Skin epidermis (tissue), 12 donors: Measurements from ENCODE around the gene PARP4.
"Not testable (repeated sequence)": the region's sequence is repeated elsewhere in the genome, so short reads cannot be mapped to it uniquely, and the experiment has no call there.

Experiments
- H3K27ac ChIP-seq, 21 experiments: fragments of 200-600 bp; sonication (generic) in 11 of 21; one replicate each; pipeline ENCODE4 v1.5.0; 2020; ENCODE audit warnings: mild to moderate bottlenecking in 3 of 21, inconsistent platforms in 2 of 21, moderate library complexity in 2 of 21
- H3K4me3 ChIP-seq, 7 experiments: fragments of 200-600 bp; sonication (generic) in 2 of 7; one replicate each; pipeline ENCODE4 v1.5.0; 2020; ENCODE audit warnings: inconsistent platforms in 2 of 7, mild to moderate bottlenecking in 2 of 7, moderate library complexity in 1 of 7

The PARP4 gene

DNA sequence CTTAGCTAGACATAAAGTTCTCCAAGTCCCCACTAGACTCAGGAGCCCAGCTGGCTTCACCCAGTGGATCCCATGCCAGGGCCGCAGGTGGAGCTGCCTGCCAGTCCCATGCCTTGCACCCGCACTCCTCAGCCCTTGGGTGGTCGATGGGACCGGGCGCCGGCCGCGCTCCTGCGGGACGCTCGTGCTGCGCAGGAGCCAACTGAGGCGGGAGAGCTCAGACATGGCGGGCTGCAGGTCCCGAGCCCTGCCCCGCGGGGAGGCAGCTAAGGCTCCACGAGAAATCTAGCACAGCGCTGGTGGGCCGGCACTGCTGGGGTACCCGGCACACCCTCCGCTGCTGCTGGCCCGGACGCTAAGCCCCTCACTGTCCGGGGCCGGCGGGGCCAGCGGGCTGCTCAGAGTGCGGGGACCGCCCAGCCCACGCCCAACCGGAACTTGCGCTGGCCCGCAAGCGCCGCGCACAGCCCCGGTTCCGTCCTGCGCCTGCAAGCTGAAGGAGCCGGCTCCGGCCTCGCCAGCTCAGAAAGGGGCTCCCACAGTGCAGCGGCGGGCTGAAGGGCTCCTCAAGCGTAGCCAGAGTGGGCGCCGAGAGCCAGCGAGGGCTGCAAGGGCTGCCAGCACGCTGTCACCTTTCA, 5.8 kb downstream of the PARP4 start:
- no peak overlapping the region for H3K27ac ChIP-seq
- H3K4me3 ChIP-seq: no peak overlapping the region

DNA sequence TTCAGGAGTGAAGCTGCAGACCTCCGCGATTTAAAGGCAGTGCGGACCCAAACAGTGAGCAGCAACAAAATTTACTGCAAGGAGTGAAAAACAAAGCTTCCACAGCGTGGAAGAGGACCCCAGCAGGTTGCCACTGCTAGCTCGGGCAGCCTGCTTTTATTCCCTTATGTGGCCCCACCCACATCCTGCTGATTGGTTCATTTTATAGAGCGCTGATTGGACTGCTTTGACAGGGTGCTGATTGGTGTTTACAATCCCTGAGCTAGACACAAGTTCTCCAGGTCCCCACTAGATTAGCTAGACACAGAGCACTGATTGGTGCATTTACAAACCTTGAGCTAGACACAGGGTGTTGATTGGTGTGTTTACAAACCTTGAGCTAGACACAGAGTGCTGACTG, 6.3 kb downstream of the PARP4 start:
- H3K4me3 ChIP-seq, H3K27ac ChIP-seq: not testable (repeated sequence)

DNA sequence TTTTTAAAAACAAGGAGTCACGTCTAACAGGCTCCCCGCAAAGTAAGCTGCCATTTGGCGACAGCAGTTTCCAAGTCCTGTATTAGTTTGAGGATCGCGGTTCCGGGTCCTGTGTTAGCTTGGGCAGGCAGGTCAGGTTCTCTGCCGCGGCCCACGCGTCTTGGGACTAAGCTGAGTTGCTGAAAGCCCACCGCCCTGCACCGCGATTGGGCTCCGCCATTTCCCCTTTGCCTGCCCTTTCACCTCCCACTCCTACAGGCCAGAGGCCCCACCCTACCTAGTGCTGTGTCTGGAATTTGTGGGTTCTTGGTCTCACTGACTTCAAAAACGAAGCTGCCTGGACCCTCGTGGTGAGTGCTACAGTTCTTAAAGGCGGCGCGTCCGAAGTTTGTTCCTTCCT, 6.8 kb downstream of the PARP4 start:
- H3K27ac ChIP-seq: no peak overlapping the region

DNA sequence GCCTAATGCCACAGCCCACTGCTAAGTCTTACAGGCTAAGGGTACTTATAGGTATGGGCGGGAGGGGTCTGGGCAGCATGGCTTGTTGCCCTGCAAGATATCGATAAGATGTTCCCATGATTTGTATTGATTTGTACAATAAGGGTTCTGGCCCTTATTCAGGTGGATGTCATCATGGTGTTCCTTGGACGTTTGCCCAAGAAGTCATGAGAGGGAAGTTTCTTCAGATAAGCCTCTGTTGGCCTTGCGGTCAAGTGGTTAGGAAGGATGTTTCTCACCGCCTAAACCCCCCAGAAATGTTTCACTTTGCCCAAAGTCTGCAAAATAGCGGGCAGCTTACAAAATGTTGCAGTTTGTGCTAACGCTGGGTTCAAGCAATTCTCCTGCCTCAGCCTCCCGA, 7.3 kb downstream of the PARP4 start:
- Histone ChIP-seq H3K4me3 (no peak overlapping the region), H3K27ac (no peak overlapping the region)

More for the DNA sequence above, 6.8 kb downstream of the PARP4 start:
- no peak overlapping the region for H3K4me3 ChIP-seq

DNA sequence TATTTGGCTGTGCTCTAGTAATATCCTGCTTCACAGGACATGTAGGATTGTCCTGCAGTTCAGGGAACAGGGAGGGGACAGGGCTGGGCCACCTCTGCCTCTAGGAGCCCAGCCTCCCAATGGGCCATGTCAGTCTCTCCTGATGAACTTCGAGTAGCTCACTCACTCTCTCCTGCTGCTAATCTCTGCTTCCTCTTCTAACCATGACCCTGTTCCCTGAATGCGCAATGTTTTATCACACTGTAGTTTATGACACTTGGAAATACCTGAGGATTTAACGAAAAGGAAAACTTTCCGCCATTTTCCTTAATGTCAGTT, 9.2 kb downstream of the PARP4 start:
- Histone ChIP-seq H3K4me3 (no peak overlapping the region), H3K27ac (peak overlapping the region in 1 of 21 experiments; percentile 13)

DNA sequence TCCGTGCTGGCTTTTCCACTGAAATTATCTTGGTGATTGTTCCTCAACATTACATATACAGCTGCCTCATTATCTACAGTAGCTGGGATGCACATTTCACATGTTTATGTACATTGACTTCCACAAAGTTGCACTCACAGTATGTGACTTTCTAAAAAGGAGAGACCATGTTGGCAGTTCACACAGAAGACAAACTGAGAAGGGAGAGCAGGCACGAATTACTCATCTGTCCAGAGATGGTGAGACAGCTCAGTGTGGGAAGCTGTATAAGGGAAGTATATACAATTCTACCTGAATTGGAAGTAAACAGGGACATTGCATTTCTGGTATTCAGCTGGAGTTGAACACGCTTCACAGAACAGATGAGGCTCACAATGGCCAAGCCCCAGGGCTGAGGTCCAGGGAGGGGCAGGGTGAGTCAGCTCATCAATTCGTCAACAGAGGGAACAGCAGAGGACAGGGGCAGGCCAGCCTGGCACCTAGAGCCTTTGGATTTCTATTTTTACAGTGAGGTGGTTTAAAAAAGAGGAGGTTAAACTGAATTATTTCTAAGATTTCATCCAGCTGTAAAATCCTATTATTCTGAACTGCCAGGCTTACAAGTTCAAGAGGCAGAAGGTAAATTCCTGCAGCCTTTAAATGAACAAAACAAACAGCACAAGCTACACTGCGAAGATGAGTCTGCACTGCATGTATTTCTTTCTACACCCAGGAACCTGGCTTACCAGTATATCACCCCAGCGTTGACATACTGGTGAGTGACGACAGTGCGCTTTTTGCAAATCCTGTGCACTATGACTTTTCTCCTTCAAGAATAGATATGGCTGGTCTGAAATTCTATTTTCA, 9.8 kb downstream of the PARP4 start:
- no peak overlapping the region for H3K4me3 ChIP-seq
- H3K27ac ChIP-seq: peak overlapping the region in 5 of 21 experiments; percentile 6 to 48 (median 13)

DNA sequence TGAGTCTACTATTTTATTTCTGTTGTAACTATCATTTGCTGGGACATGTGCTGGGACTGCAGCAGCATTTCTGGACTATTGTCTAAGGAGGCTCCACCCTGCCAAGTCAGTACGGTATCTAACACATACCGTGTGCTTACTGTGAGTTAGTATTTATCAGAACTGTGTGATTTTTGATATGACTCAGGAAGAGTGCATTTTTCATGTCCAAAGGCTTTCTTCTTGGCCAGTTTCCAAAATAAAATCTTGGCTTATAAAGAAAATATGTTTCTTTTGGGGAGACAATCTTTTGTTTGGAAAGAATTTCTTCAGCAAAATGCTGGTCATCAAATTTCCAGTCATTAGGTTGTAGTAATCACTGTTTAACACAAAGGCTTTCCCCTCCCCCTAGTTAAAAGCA, 11.6 kb downstream of the PARP4 start:
- no peak overlapping the region for H3K4me3 ChIP-seq
- peak overlapping the region in 1 of 21 experiments; percentile 14 for H3K27ac ChIP-seq

DNA sequence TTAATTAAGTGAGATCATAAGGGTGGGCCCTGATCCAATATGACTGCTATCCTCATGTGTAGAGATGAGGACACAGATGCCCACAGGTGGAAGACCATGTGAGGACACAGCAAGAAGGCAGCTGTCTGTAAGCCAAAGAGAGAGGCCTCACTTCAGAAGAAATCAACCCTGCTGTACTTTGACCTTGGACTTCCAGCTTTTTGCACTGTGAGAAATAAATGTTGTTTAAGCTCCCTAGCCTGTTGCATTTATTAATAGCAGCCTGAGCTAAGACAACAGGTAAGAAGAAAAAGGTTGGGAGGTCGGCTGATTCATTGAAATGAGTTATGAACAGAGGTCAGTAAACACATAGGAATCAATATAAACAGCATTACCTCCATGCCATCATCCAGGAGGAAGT, 14.8 kb downstream of the PARP4 start:
- H3K4me3 ChIP-seq: no peak overlapping the region
- no peak overlapping the region for H3K27ac ChIP-seq

DNA sequence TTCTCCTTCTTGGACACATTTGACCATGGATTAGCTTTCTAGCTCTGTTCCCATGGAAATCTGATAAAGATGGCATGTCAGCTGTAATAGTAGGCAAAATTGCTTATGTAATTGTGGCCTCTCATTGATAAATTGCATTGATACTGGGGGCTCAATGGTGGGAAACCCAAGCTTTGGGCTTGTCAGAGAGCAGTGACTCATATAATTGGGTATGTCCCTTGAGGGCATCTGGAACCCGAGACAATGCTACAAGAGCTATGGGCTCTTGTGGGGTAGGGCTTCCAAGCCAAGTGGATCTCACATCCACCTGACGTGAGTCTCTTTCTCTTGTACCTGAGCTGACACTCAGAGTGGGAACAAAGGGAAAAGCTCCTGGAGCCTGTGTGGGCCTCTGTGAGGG, 16.3 kb downstream of the PARP4 start:
- H3K4me3 ChIP-seq, H3K27ac ChIP-seq: not testable (repeated sequence)

DNA sequence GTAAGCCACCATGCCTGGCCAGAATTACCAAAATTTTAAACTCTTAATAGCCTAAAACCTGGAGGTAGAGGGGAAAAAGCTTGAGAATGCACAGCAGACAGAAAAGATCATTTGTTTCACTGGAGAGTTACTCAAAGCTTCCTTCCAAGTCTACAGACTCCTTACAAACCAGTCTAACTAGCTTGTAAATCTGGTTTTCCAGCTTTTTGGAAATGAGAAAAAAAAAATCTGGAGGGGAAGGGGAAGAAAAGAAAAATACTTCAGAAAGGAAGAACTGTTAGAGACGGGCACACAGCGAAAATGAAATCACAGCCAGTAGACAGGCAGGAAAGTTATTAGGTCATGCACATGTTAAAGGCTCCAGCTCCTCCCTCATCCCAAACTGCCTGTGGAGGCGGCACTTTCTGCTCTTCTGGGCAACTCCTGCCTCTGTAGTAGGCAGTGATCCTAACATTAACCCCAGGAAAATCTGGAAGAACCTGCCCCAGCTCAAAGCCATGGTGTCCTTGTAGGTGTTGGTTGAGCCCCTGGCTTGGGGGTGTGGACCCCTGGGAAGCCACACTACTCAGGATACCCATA, 17.3 kb downstream of the PARP4 start:
- no peak overlapping the region for H3K4me3 ChIP-seq

DNA sequence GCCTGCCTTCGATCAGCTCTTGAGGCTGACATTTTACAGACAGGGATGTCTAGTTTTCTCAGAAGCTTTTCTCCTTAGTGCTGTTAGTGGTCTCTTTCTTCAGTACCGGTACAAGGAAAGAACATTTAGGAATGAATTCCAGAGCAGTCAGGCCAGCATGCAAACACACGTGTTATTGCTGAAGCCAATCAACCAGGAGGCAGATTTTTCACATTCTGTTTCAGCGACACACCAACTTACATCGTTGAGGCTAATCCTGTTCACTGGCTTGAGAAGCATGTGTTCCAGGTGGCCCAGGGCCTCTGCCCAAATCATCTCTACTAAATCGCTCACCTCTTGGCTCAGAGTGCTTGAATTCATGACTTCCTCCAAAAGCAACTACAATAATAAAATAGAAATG, 19.2 kb downstream of the PARP4 start:
- H3K4me3 ChIP-seq: no peak overlapping the region
- no peak overlapping the region for H3K27ac ChIP-seq

More for the DNA sequence above, 17.3 kb downstream of the PARP4 start:
- peak overlapping the region in 2 of 21 experiments; percentile 30 to 34 for H3K27ac ChIP-seq

DNA sequence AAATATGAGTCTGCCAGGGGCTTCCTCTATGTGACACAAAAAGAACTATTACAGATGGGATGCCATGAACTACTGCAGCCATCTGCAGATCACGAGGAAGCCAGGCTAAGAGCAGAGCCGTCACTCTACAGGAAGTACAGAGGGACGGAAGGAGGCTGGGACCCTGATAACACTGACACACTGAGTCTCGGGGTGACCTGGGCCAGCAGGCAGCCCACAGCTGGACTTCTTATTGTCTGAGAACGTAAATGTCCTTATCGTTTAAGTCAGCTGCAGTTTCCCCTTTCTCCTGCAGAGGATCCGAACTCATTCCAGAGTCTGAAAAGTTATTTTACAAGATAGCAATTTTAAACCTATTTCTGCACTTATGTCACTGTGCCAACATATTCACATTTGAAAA, 20.7 kb downstream of the PARP4 start:
- H3K27ac ChIP-seq: no peak overlapping the region

DNA sequence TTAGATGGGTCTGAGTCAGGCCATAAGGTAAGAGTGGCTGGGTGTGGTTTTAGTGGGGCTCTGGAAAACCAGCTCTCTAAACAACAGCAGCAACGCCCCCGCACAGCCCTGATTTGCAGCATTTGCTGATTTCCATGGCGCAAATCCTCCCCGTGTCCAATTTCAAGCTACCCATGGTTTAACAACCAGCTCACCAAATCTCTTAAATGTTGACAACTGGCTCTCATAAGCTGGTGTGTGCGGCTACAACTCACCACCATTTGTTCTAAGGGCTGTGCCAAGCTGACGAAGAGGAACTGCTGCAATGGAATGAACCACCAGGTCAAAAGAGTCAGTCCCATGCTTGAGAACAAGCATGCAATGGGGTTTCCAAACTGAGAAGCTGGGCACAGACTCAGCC, 22.9 kb downstream of the PARP4 start:
- H3K4me3 ChIP-seq: no peak overlapping the region
- no peak overlapping the region for H3K27ac ChIP-seq

More for the DNA sequence above, 20.7 kb downstream of the PARP4 start:
- H3K4me3 ChIP-seq: no peak overlapping the region

DNA sequence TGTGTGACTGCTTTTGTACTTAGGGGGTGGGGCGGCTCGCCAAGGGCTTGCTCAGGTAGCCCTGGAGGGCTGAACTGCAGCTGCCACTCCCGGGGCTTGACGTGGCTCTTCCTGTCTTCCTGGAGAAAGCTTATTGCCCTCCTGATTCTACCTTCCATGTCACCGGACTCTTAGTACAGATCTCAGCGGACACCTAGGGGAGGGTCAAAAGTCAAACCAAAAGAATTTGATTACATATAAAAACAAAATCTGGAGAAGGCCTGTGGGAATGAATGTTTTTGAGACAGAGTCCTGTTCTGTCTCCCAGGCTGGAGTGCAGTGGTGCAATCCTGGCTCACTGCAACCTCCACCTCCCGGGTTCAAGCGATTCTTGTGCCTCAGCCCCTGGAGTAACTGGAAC, 24.5 kb downstream of the PARP4 start:
- not testable (repeated sequence) for H3K27ac ChIP-seq, H3K4me3 ChIP-seq

DNA sequence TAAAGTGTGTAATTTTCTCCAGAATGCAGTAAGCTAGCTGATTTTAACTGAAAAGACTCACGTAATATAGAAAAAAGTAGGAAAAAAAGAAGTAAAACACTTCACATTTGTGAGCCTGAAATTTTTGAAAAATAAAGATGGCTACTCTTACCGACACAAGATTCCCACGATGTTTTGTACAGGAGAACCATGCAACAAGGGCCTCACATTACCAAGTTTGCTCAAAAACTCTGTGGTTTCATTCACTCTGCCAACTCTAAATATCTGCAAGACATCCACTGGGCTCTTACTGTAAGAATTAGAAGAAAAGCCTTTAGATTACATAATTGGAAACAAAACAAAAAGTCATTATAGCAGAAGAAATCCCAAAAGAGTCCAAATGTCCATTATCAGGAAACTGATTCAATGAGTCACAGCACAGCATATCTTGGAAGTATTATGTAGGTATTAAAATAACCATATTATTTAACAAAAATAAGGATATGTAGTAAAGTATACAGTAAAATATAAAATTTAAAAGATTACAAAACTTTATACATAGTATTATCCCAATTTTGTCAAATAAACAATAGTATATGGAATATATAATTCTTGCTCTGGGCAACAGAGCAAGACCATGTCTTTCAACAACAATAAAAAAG, 26.4 kb downstream of the PARP4 start:
- H3K4me3 ChIP-seq, H3K27ac ChIP-seq: not testable (repeated sequence)

DNA sequence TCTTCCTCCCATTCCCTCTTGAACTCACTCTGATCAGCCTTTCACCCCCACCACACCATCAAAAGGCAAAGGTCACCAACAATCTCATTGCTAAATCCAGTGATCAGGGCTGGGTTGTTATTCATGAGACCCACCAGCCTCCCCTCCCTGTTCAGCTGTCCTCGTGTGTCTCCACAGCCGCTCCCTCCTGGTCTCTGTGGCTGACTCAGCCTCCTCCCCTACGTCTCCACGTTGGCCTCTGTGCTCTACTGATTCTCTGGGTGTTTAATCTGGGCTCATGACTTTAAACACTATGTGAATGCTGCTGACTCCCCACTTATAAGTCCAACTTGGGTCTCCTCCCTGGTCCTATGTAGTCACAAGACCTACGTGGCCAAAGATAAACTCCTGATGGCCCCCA, 38.9 kb downstream of the PARP4 start:
- no peak overlapping the region for H3K27ac ChIP-seq
- H3K4me3 ChIP-seq: no peak overlapping the region

DNA sequence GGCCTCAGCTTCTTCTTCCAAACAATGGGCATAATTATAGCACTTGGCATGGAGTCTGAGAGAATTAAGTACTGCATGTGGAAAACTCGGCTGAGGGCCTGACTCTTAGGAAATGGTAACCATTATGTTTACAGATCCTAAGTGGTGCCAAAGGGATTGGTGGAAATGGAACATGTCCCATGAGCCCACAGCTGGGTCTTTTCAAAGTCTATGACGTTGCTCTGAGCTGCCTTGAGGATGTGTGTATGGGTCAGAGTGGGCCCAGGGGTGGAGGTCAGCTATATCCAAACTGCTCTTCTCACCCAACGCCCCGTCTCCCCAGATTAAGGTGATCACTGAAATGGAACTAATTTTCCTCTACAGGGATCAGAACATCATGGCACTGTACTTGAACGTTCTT, 40.4 kb downstream of the PARP4 start:
- not testable (repeated sequence) for H3K4me3 ChIP-seq, H3K27ac ChIP-seq

DNA sequence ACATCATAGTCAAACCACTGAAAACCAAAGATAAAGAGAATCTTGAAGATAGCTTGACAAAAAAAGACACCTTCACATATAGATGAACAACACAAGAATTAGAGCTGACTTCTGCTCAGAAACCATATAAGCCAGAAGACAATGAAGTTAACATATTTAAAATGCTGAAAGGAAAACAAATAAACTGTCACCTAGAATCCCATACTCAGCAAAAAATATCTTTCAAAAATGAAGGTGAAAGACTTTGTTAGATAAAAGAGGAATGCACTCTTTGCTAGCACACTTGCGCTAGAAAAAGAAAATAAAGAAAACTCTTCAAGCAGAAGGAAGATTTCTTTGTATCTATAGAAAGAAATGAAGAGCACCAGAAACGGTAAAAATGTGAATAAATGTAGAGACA, 49.5 kb downstream of the PARP4 start:
- H3K4me3 ChIP-seq: no peak overlapping the region
- H3K27ac ChIP-seq: no peak overlapping the region

DNA sequence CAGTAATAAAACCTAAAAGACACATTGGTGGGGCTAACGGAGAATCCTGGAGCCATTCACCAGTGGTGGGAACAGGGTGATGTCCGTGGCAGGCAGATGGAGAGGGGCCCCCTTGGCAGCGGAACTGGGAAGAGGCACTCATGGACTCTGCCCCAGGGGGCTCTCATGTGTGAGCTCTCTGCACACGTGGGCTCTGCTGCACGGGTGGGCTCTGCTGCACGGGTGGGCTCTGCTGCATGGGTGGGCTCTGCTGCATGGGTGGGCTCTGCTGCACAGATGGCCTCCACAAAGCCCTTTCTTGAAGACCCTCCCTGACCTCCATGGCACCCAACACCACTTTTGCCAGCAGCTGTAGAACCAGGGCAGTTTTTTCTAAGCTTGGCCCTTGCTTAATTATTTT, 52.3 kb downstream of the PARP4 start:
- Histone ChIP-seq H3K27ac (peak overlapping the region in 2 of 21 experiments; percentile 21 to 34), H3K4me3 (no peak overlapping the region)

DNA sequence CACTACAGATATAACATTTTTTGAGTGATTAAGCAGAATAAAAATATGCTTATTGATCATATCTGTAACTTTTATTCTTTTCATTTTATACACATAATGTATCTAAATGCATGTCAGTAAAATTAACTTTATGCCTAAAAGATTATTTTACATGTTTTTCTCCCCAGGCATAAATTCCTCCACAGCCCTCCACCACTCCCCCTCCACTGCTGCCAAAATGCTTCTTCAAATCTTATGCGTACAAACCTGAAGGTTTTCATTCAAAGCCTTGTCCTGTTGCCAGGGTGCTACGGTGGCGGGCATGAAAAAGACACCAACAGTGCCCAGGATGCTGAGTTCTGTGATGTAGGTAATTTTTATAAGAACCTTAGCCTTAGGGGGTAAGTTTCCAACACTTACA, 52.9 kb downstream of the PARP4 start:
- H3K27ac ChIP-seq: peak overlapping the region in 2 of 21 experiments; percentile 21 to 34
- H3K4me3 ChIP-seq: no peak overlapping the region

DNA sequence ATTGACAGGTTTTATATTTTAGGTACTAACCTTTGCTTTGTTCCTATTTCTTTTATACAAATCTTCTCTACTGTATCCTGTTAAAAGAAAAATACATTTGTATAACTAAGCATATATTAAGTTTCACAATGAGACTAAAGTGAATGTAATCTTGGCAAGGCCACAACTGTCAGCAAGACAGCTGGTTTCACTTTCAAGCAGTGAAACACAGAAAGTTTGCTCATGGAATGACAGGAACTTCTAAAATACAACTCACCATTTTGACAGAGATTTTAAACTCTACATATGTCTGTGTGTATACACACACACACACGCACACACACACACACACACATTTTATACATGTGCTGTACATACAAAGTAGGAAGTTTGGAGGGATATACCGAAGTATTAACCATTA, 53.3 kb downstream of the PARP4 start:
- Histone ChIP-seq H3K27ac (peak overlapping the region in 2 of 21 experiments; percentile 4 to 34), H3K4me3 (no peak overlapping the region)
